HG03159 (cell line): ENCODE measurements around the gene AIF1L.

Source experiments
- ATAC-seq: cut with Tn5 transposase; IDR thresholded peaks from one replicate; pipeline ENCODE4 v1.9.1; 2021; ENCODE audit warnings: mild to moderate bottlenecking, moderate library complexity; ENCODE audit not compliant: unreplicated experiment

Gene AIF1L

GRCh38 chr9:131076347-131077195, 19.8 kb upstream of the AIF1L start:
- ATAC-seq: no peak

- ATAC-seq: no peak
Observed at GRCh38 chr9:131078427-131079366, 17.6 kb upstream of the AIF1L start.

DNA sequence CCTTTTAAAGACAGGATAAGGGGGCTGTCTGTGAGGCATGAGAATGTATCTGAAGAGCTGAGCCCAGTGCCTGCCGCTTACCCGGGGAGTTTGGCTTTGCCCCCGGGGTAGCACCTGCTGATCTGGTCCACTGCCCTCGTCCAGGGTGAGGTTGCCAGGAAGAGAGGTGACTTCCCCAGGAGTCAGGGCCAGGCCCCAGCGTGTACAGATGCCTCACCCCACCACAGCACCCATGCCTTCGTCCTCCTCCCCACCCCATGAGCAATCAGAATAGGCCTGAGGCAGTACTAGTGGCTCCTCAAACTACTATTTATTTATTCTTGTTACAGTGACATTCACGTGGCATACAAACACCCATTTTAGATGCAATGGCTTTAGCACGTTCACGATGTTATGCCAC, 15.7 kb upstream of the AIF1L start:
- ATAC-seq: no peak

DNA sequence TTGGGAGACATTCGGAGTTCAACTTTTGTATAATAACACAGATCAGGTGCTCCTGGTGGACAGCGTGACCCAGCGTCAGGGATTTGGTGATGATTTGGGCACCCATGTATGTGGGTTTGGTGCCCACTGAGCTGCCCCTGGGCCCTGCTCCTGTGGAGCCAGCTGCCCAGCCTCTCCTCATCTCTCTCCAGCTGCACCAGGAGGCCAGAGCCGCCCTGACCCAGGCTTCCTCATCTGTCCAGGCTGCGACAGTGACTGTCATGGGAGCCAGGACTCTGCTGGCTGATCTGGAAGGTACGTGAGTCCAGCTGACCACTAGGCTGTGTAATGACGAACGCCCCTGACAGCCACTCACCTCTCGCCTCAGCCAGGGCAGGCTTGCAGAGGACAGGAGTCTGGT, 14.5 kb upstream of the AIF1L start:
- no peak for ATAC-seq

DNA sequence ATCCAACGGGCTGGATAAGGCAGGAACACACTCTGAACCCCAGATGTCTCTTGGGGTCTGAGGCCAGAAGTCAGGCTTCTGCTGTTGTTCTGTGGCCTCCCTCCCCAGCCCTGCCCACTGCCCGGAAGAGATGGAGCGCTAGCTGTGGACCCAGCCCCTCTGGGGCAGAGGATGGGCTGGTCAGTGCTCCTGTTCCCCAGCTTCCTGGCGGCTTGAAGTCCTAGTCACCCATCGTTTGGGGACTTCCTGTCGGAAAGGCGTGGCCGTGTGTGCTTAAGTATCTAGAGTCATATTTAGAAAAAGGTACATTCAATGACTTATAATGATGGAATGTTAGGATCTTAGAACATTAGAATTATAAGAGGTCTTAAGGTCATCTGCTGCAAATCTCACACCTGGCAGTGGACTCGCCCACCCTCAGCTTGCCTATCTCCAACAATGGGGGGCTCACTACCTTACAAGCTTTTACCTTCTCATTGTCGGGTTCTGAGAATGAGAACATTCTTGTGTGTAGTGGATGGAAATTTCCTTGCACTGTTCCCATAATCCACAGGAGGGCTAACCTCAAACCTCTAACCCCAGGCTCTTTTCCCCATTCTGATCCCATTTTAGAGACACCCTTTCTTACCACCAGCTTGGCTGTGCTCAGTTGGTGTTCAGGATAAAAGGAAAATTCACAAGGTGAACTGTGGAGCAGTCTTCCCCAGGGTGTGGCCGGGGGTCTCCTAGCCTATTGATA, 13.4 kb upstream of the AIF1L start:
- no peak for ATAC-seq

- ATAC-seq: no peak
Observed at GRCh38 chr9:131084661-131085369, 11.5 kb upstream of the AIF1L start.

- no peak for ATAC-seq
Observed at GRCh38 chr9:131085370-131086122, 10.8 kb upstream of the AIF1L start.

DNA sequence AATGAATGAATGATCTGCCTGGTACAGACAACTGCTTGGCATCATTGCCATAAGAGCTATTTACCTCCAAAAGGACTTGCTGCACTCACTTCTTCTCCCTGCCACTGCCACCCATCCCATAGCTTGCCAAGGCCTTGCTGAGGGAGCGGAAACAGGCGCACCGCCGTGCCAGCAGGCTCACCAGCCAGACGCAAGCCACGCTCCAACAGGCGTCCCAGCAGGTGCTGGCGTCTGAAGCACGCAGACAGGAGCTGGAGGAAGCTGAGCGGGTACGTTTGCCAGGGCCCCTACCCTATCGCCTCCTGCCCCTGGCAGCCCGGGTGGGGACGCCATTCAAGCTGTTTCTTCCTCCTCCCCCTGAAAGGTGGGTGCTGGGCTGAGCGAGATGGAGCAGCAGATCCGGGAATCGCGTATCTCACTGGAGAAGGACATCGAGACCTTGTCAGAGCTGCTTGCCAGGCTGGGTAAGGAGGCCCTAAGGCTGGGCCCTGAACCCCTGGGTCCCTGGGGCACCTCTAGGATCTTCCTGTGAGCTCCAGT, 8.9 kb upstream of the AIF1L start:
- no peak for ATAC-seq

GRCh38 chr9:131090025-131090787, 6.1 kb upstream of the AIF1L start:
- no peak for ATAC-seq

DNA sequence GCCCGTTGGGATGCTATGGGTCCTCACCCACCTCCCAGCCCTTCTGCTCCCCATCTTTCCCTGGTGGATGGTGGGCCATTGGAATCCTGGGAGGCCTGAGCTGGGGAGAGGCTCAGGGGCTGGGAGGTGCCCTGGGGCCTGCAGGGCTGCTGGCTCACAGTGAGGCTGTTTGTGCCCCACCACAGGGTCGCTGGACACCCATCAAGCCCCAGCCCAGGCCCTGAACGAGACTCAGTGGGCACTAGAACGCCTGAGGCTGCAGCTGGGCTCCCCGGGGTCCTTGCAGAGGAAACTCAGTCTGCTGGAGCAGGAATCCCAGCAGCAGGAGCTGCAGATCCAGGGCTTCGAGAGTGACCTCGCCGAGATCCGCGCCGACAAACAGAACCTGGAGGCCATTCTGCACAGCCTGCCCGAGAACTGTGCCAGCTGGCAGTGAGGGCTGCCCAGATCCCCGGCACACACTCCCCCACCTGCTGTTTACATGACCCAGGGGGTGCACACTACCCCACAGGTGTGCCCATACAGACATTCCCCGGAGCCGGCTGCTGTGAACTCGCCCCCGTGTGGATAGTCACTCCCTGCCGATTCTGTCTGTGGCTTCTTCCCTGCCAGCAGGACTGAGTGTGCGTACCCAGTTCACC, 4.9 kb upstream of the AIF1L start:
- no peak for ATAC-seq

DNA sequence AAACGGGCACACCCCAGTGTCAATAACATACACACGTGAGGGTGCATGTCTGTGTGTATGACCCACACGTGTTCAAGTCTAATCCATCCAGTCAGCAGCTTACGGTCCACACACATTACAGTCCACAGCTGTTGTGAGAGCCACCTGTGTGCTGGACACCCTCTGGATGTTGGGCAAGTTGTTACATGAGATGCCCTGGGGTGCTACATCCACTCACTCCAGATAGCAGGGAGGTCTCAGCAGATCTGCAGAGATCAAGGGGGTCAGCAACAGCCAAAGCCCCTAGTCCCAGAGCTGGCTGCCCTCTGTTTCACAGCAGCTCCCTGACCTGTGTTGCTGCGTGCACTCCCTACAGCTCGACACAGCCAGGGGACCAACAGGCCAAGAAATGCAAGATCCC, 4.3 kb upstream of the AIF1L start:
- ATAC-seq: no peak

DNA sequence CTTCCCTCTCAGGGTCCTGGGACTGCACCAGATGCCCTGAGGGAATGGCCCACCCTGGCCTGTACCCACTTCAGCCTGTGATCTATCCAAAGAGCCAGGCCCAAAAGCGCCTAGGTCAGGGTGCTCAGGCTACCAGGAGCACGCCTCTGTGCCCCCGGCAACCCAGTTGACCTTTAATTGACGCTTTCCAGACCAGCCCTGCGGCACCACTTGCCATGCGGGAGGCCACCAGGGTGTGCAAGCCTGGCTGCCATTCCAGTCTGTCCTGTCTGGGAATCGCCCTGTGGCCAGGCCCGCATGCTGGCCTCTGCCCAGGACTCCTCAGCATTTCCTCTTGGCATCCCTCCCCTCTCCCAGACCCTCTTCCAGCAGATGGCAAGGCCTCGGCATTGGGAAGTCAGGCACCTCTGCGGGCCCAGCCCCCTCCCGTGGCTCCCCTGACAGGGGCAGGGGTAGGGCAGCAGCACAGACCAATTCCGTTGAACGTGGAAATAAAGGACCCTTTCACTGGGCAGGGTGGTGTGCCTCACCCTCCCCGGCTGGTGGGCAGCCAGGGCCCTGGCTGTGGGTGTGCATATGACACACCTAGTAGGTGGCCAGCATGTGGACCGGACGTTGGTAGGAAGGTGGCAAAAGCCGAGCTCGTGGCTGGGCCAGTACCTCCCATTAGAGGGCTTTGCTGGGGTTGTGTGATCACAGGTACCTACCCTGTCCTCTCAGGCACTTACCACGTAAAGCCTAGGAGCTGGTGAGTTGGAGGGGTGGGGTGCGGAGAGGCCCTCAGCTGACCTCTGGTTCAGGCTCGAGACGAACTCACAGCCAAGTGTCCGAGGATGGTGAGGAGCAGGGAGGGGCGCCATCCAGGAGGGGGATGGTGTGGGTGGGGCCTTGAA, 3.5 kb upstream of the AIF1L start:
- ATAC-seq: no peak

- ATAC-seq: no peak
Observed at GRCh38 chr9:131094015-131094414, 2.3 kb upstream of the AIF1L start.

DNA sequence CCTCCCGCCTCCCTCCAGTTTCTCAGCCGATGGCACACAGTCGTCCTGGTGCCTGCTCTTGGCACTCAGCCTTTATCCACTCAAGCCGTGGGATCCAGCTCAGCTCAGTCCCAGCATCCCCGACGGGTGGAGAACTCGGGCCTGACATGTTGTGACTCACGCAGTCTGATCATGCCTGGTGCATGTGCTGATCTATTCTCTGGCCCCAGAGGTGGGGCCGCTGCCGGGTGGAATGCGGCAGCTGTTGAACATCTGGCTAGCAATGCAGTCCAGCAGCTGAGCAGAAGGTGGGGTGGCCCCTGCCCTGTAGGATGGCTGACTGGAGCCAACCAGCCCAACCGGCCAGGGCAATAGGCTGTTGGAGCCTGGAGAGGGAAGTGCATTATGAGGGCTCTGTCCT, 1.7 kb upstream of the AIF1L start:
- ATAC-seq: no peak

GRCh38 chr9:131095666-131096268, 564 bp upstream of the AIF1L start:
- no peak for ATAC-seq

GRCh38 chr9:131097126-131097947, 1.0 kb downstream of the AIF1L start:
- no peak for ATAC-seq
